Activated CD4-positive, alpha-beta T cell treated with anti-CD3 and anti-CD28 coated beads for 36 hours (primary cell): ENCODE measurements around the gene CLCN4. TPM values are rescaled to one million over a fixed set of nuclear protein-coding genes. Genes with fewer than 3 reads are reported as not detected.

Experiments
- ATAC-seq: fragments of 200-7000 bp; cut with Tn5 transposase; one replicate; pipeline ENCODE4 v1.10.0; 2021; ENCODE audit warnings: mild to moderate bottlenecking, moderate library complexity
- CTCF ChIA-PET: fragments of 350-600 bp; sonication (Branson Sonifier 250); formaldehyde crosslinking; loops from one replicate; lab custom pipeline; 2021; ENCODE audit warnings: antibody characterized with exemption; lab: Charles Lee
- POLR2A ChIA-PET: fragments of 350-600 bp; sonication (Branson Sonifier 250); formaldehyde crosslinking; loops from one replicate; lab custom pipeline; 2021; ENCODE audit warnings: antibody characterized with exemption, inconsistent platforms; lab: Charles Lee
- DNase-seq: peaks from one replicate; pipeline ENCODE4 v3.0.0-alpha.2; 2020
- H3K27ac Mint-ChIP-seq: one replicate; pipeline ENCODE4 v1.8.0; 2021; ENCODE audit warnings: mixed read lengths
- H3K27me3 Mint-ChIP-seq: one replicate; pipeline ENCODE4 v1.8.0; 2021; ENCODE audit warnings: mixed read lengths
- H3K36me3 Mint-ChIP-seq: one replicate; pipeline ENCODE4 v1.8.0; 2021; ENCODE audit warnings: low read depth, mixed read lengths
- H3K4me1 Mint-ChIP-seq: one replicate; pipeline ENCODE4 v1.8.0; 2021; ENCODE audit warnings: mixed read lengths
- H3K4me3 Mint-ChIP-seq: one replicate; pipeline ENCODE4 v1.8.0; 2021; ENCODE audit warnings: mild to moderate bottlenecking, moderate library complexity, mixed read lengths
- H3K9me3 Mint-ChIP-seq: one replicate; pipeline ENCODE4 v1.8.0; 2021; ENCODE audit warnings: low read depth, mixed read lengths
- intact Hi-C, 2 experiments: fragments of 100-400 bp; cut with DNase I in 1 of 2; cut with micrococcal nuclease in 1 of 2; formaldehyde crosslinking; loops; one replicate each; pipeline versions ENCODE4 v1.14.2 to v1.15.1; 2022 to 2024; cut with DNase I, micrococcal nuclease
- total RNA-seq, 2 experiments: library from RNA; stranded (reverse); gene quantifications; one replicate each; pipeline ENCODE4 v1.2.3, GENCODE V29; 2021

CLCN4 gene
- total RNA-seq, 2 experiments from 2014 or later: not detected

GRCh38 chrX:10117864-10118377 lies 38.9 kb upstream of the CLCN4 start:
- no peak for DNase-seq
- CTCF ChIA-PET: interaction anchor here (0.8 to 7.3 kb wide), 10 partner anchors 19 to 245 kb away, joined by 3 to 100 read pairs (median 8); no protein-coding TSS in a partner anchor
- Mint-ChIP-seq H3K36me3 (peaks cover 8% of the 10 kb centered on the region), H3K4me1 (peaks cover 11% of the 10 kb centered on the region), H3K27me3 (no peaks in the 10 kb centered on the region), H3K27ac (no peak overlapping the region), H3K9me3 (no peaks in the 10 kb centered on the region), H3K4me3 (no peak overlapping the region)
- ATAC-seq: no peak
- intact Hi-C loops: loop anchor here (2.0 to 5.0 kb wide), 4 partner anchors 19 to 1301 kb away; no protein-coding TSS in a partner anchor
- POLR2A ChIA-PET: no interaction called here

GRCh38 chrX:10118530-10118929 lies 38.2 kb upstream of the CLCN4 start:
- ChIA-PET CTCF (interaction anchor here (0.6 to 7.3 kb wide), 16 partner anchors 8 to 251 kb away, joined by 3 to 100 read pairs (median 5); no protein-coding TSS in a partner anchor), POLR2A (no interaction called here)
- H3K4me1 Mint-ChIP-seq: peaks cover 11% of the 10 kb centered on the region
- no peaks in the 10 kb centered on the region for H3K9me3 Mint-ChIP-seq
- ATAC-seq (no peak), DNase-seq (no peak)
- intact Hi-C loops: loop anchor here (2.0 to 5.0 kb wide), 4 partner anchors 20 to 1301 kb away; no protein-coding TSS in a partner anchor
- H3K27ac Mint-ChIP-seq: no peak overlapping the region
- peaks cover 8% of the 10 kb centered on the region for H3K36me3 Mint-ChIP-seq
- H3K4me3 Mint-ChIP-seq: no peak overlapping the region
- no peaks in the 10 kb centered on the region for H3K27me3 Mint-ChIP-seq

DNA sequence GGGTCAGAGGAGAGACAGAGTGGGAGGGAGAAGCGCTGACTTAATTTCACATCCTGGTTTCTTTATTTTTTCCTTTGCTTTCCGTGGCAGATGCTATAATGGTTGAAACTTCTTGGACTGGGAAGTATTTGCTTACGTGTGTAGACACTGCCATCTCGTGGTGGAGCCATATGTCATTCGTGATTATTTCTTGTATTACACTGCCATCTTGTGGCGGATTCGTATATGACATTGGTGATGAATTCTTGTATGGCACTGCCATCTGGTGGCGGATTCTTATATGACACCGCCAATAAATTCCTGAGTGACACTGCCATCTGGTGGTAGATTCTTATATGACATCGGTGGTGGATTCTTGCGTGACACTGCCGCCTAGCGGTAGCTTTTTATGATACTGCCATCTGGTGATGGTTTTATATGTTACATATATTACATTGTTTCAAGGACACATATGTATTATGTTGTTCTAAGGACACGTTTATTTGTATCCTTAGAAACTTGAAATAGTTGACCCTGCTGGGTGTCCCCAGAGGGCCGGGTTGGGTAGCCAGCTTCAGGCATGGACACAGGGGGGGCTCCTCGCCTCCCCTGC lies 37.3 kb upstream of the CLCN4 start:
- ATAC-seq: peak; percentile 77
- Mint-ChIP-seq H3K4me1 (peaks cover 11% of the 10 kb centered on the region), H3K4me3 (no peak overlapping the region), H3K9me3 (no peaks in the 10 kb centered on the region), H3K36me3 (peaks cover 8% of the 10 kb centered on the region), H3K27me3 (no peaks in the 10 kb centered on the region), H3K27ac (peak overlapping the region; percentile 30)
- DNase-seq: peak; percentile 76
- intact Hi-C loops: loop anchor here (1.0 to 5.0 kb wide), 7 partner anchors 21 to 1302 kb away; no protein-coding TSS in a partner anchor
- CTCF ChIA-PET: interaction anchor here (0.6 to 7.3 kb wide), 38 partner anchors 9 to 650 kb away, joined by 3 to 100 read pairs (median 4); no protein-coding TSS in a partner anchor
- POLR2A ChIA-PET: no interaction called here

DNA sequence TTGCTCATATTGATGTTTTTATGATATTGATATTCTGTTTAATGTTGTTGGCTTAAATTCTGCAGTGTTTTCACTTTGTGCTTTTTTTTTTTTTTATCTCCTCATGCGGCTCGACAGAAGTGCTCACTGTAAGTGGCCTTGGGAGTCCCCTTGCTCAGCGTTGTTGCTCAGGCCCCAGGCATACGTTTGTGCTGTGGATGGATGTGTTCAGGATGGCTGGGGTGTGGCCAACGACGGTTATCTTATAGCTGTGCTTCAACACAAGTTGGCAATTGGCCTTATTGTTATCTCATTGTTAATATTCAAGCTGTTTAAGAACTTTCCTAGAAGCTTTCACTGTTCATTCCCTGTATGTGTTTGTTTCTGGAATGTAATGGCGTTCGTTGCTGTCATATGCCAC lies 36.4 kb upstream of the CLCN4 start:
- no peak overlapping the region for H3K4me3 Mint-ChIP-seq
- DNase-seq (no peak), ATAC-seq (no peak)
- H3K36me3 Mint-ChIP-seq: peaks cover 9% of the 10 kb centered on the region
- intact Hi-C loops: no loop called here
- H3K9me3 Mint-ChIP-seq: no peaks in the 10 kb centered on the region
- ChIA-PET POLR2A (no interaction called here), CTCF (interaction anchor here (0.6 to 7.3 kb wide), 28 partner anchors 16 to 247 kb away, joined by 3 to 100 read pairs (median 4); no protein-coding TSS in a partner anchor)
- no peak overlapping the region for H3K27ac Mint-ChIP-seq
- H3K4me1 Mint-ChIP-seq: peaks cover 11% of the 10 kb centered on the region
- no peaks in the 10 kb centered on the region for H3K27me3 Mint-ChIP-seq

DNA sequence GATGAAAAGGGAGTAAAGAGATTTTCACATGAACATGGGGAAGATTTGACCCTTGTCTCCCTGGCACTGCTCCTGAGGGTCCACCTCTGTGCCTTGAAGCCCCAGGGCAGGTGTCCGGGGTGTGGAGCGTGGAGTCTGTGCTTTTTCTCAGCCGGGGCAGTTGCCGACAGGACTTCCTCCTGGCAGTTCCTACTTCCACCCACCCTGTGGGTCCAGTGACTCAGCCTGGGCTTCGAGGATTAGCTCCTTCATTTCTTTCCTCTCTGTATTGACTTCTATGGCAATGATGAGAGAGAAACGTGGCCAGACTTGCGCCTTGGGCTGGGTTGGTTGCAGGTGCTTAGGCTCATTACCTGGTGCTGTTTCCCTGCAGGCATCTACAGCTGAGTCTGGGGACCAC lies 35.9 kb upstream of the CLCN4 start:
- peaks cover 11% of the 10 kb centered on the region for H3K4me1 Mint-ChIP-seq
- H3K4me3 Mint-ChIP-seq: no peak overlapping the region
- H3K27me3 Mint-ChIP-seq: no peaks in the 10 kb centered on the region
- H3K27ac Mint-ChIP-seq: no peak overlapping the region
- H3K9me3 Mint-ChIP-seq: no peaks in the 10 kb centered on the region
- peaks cover 9% of the 10 kb centered on the region for H3K36me3 Mint-ChIP-seq
- ChIA-PET CTCF (interaction anchor here (0.7 to 7.3 kb wide), 13 partner anchors 15 to 248 kb away, joined by 3 to 100 read pairs (median 6); no protein-coding TSS in a partner anchor), POLR2A (no interaction called here)
- ATAC-seq (no peak), DNase-seq (no peak)
- intact Hi-C loops: no loop called here

DNA sequence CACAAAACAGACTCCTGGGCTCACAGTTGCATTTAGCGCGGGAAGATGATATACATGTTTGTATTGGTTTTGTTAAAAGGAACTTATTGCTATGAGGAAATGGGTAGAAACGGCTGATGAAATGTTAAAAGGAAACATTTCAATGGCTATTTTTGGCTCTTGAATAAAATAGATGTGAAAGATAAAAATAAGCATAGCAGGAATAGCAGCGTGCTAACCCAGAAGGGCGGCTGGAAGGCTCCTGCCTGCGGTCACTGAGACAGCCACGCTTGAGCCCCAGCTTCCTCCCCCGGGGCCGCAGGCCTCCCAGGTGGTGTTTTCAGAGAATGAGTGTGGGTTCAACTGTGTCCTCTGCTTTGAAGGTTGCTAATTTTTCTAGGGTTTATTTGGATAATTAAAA lies 35.0 kb upstream of the CLCN4 start:
- ATAC-seq (no peak), DNase-seq (no peak)
- POLR2A ChIA-PET: no interaction called here
- intact Hi-C loops: no loop called here
- Mint-ChIP-seq H3K36me3 (peaks cover 4% of the 10 kb centered on the region), H3K27ac (no peak overlapping the region), H3K4me1 (peaks cover 11% of the 10 kb centered on the region), H3K4me3 (no peak overlapping the region), H3K27me3 (no peaks in the 10 kb centered on the region), H3K9me3 (no peaks in the 10 kb centered on the region)
- CTCF ChIA-PET: no interaction called here

DNA sequence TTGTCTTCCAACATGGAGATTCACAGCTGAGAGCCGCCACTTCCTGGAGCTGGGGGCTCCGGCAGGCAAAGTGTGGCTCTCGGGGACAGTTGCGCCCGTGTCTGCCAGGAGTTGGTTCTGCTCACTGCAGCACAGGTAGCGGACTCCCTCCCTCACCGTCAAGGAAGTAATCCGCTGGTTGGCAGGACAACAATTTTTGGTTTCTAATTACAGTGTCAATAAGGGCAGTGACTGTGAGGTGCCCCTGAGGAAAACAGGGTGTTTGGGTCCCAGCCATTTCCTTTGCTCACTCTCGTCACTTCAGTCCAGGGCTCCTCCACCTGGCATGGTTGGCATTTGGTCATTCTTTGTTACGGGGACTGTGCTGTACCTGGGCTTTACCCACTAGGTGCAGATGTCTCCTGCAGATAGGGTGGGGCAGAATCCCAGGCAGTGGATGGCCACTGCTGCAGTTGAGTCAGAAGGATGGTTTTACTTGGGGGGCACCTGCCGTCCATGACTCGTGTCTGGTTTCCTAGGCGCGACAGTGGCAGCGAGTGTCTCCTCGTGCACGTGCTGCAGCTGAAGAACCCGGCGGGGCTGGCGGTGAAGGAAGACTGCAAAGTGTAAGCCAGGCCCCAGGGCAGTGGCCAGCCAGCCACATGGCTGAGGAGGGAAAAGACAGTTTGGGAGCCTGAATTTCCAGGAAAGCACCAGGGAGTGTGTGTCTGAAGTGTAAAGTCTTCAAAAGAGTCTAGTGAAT lies 32.1 kb upstream of the CLCN4 start:
- H3K4me1 Mint-ChIP-seq: peaks cover 3% of the 10 kb centered on the region
- H3K36me3 Mint-ChIP-seq: peaks cover 1% of the 10 kb centered on the region
- no peak overlapping the region for H3K4me3 Mint-ChIP-seq
- CTCF ChIA-PET: interaction anchor here (0.6 kb wide), 1 partner anchor 668 kb away, joined by 3 read pairs; no protein-coding TSS in a partner anchor
- no peaks in the 10 kb centered on the region for H3K27me3 Mint-ChIP-seq
- no peaks in the 10 kb centered on the region for H3K9me3 Mint-ChIP-seq
- DNase-seq (no peak), ATAC-seq (no peak)
- intact Hi-C loops: no loop called here
- POLR2A ChIA-PET: no interaction called here
- no peak overlapping the region for H3K27ac Mint-ChIP-seq

DNA sequence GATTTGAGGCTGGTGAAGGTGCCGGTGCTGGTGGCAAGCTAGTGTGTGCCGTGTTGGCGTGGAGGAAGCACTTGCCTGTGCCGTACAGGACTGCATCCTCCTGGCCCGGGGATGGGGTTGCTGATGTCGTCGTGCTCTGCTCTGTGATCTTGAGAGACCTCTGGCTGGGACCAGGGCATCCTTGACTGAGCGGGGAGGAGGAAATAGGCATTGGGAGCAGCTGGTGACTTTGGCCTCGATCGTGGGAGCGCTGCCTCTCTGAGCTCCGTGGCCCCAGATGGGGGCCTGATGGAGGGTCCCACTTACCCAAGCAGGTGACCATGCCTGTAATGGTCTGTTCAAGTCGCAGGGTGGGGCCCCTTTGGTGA lies 31.5 kb upstream of the CLCN4 start:
- ATAC-seq: no peak
- H3K27ac Mint-ChIP-seq: no peak overlapping the region
- intact Hi-C loops: no loop called here
- H3K36me3 Mint-ChIP-seq: peaks cover 1% of the 10 kb centered on the region
- ChIA-PET POLR2A (no interaction called here), CTCF (interaction anchor here (0.6 kb wide), 1 partner anchor 669 kb away, joined by 3 read pairs; no protein-coding TSS in a partner anchor)
- no peaks in the 10 kb centered on the region for H3K27me3 Mint-ChIP-seq
- no peak for DNase-seq
- no peaks in the 10 kb centered on the region for H3K9me3 Mint-ChIP-seq
- peaks cover 3% of the 10 kb centered on the region for H3K4me1 Mint-ChIP-seq
- H3K4me3 Mint-ChIP-seq: no peak overlapping the region

- POLR2A ChIA-PET: no interaction called here
These were observed 30.7 kb upstream of the CLCN4 start for GRCh38 chrX:10126044-10126443.

GRCh38 chrX:10126834-10127233 lies 29.9 kb upstream of the CLCN4 start:
- CTCF ChIA-PET: no interaction called here
- peaks cover 4% of the 10 kb centered on the region for H3K36me3 Mint-ChIP-seq

More at GRCh38 chrX:10126044-10126443, 30.7 kb upstream of the CLCN4 start:
- CTCF ChIA-PET: no interaction called here
- ATAC-seq (no peak), DNase-seq (no peak)
- intact Hi-C loops: no loop called here
- H3K4me3 Mint-ChIP-seq: no peak overlapping the region
- H3K36me3 Mint-ChIP-seq: peaks cover 4% of the 10 kb centered on the region
- H3K27ac Mint-ChIP-seq: no peak overlapping the region
- H3K4me1 Mint-ChIP-seq: peaks cover 3% of the 10 kb centered on the region
- no peaks in the 10 kb centered on the region for H3K27me3 Mint-ChIP-seq
- H3K9me3 Mint-ChIP-seq: no peaks in the 10 kb centered on the region

DNA sequence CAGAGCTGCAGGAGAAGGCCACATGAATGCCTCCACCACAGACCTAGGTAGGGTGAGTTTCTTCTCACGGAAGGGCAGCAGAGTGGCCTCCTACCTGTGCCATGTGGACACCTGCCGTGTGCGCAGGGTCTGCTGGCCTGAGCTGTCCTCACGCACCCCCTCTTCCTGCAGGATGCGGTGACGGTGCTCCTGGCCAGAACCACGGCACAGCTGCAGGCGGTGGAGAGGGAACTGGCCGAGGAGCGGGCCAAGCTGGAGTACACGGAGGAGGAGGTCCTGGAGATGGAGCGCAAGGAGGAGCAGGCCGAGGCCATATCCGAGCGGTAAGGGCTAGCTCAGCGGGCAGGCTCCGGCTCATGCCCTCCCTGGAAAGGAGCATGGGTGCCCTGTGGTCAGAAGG lies 28.4 kb upstream of the CLCN4 start:
- no peak for ATAC-seq
- CTCF ChIA-PET: interaction anchor here (0.6 kb wide), 1 partner anchor 126 kb away, joined by 3 read pairs; no protein-coding TSS in a partner anchor
- no peaks in the 10 kb centered on the region for H3K9me3 Mint-ChIP-seq
- intact Hi-C loops: no loop called here
- no peak for DNase-seq
- no peaks in the 10 kb centered on the region for H3K4me1 Mint-ChIP-seq
- no peaks in the 10 kb centered on the region for H3K27me3 Mint-ChIP-seq
- no peak overlapping the region for H3K4me3 Mint-ChIP-seq
- POLR2A ChIA-PET: no interaction called here
- H3K36me3 Mint-ChIP-seq: peaks cover 4% of the 10 kb centered on the region
- H3K27ac Mint-ChIP-seq: no peak overlapping the region

More at GRCh38 chrX:10126834-10127233, 29.9 kb upstream of the CLCN4 start:
- no peaks in the 10 kb centered on the region for H3K4me1 Mint-ChIP-seq
- DNase-seq (no peak), ATAC-seq (no peak)
- POLR2A ChIA-PET: no interaction called here
- no peak overlapping the region for H3K4me3 Mint-ChIP-seq
- no peaks in the 10 kb centered on the region for H3K9me3 Mint-ChIP-seq
- intact Hi-C loops: no loop called here
- no peak overlapping the region for H3K27ac Mint-ChIP-seq
- no peaks in the 10 kb centered on the region for H3K27me3 Mint-ChIP-seq
